DMS153 treated with DMSO at 0.1 percent for 48 hours (cell line): ENCODE data around the gene RPRD2.
A peak's percentile ranks its signal among the peaks of the same experiment; 100 is the strongest.

Source experiments
- DNase-seq: peaks from one replicate; lab custom pipeline; 2025; ENCODE audit not compliant: unreplicated experiment; lab: John Stamatoyannopoulos, UW

The RPRD2 gene

GRCh38 chr1:150469291-150469690, 105.3 kb downstream of the RPRD2 start:
- no peak for DNase-seq

- no peak for DNase-seq
Observed at GRCh38 chr1:150472601-150473200, 108.8 kb downstream of the RPRD2 start.

GRCh38 chr1:150473659-150474058, 109.7 kb downstream of the RPRD2 start:
- no peak for DNase-seq

- no peak for DNase-seq
Observed at GRCh38 chr1:150474869-150475268, 110.9 kb downstream of the RPRD2 start.

GRCh38 chr1:150476754-150477153, 112.8 kb downstream of the RPRD2 start:
- DNase-seq, result no peak

GRCh38 chr1:150477320-150477719, 113.4 kb downstream of the RPRD2 start:
- no peak for DNase-seq

GRCh38 chr1:150477733-150478132, 113.8 kb downstream of the RPRD2 start:
- DNase-seq, result peak; percentile 31

GRCh38 chr1:150479370-150479769, 115.4 kb downstream of the RPRD2 start:
- no peak for DNase-seq

- DNase-seq, result no peak
Observed at GRCh38 chr1:150479927-150480352, 116.0 kb downstream of the RPRD2 start.

GRCh38 chr1:150484431-150484830, 120.5 kb downstream of the RPRD2 start:
- DNase-seq, result no peak

GRCh38 chr1:150484861-150485260, 120.9 kb downstream of the RPRD2 start:
- no peak for DNase-seq

- DNase-seq, result peak; percentile 100
Observed at GRCh38 chr1:150486966-150487762, 123.2 kb downstream of the RPRD2 start, which contains the start of gene TARS2. TSS of gene TARS2 (plus strand) at chr1:150487419. CDS start at chr1:150487451, 32 bp downstream.

- no peak for DNase-seq
Observed at GRCh38 chr1:150487763-150488115, 123.8 kb downstream of the RPRD2 start.

- DNase-seq, result no peak
Observed at GRCh38 chr1:150493175-150493574, 129.2 kb downstream of the RPRD2 start.

- no peak for DNase-seq
Observed at GRCh38 chr1:150498342-150498741, 134.4 kb downstream of the RPRD2 start.

GRCh38 chr1:150505431-150505830, 141.5 kb downstream of the RPRD2 start:
- no peak for DNase-seq

- DNase-seq, result no peak
Observed at GRCh38 chr1:150507912-150508864, 144.2 kb downstream of the RPRD2 start, which contains the start of gene ECM1. TSS of gene ECM1 (plus strand) at chr1:150508109. CDS start at chr1:150508210, 101 bp downstream.

GRCh38 chr1:150508982-150509381, 145.0 kb downstream of the RPRD2 start:
- DNase-seq, result no peak

- peak; percentile 60 for DNase-seq
Observed at GRCh38 chr1:150511551-150511950, 147.6 kb downstream of the RPRD2 start.

GRCh38 chr1:150511985-150512660, 148.2 kb downstream of the RPRD2 start:
- DNase-seq, result no peak

GRCh38 chr1:150512846-150513245, 148.9 kb downstream of the RPRD2 start:
- DNase-seq, result no peak
